SK-N-SH treated with all-trans-retinoic acid at 6 μM for 48 hours (cell line): ENCODE results near the gene HOXD12.

Source experiments
- ATAC-seq: fragments of 200-7000 bp; cut with Tn5 transposase; 3 replicates; pipeline ENCODE4 v1.9.1; 2020; ENCODE audit warnings: mild to moderate bottlenecking, moderate library complexity
- ARNTL ChIP-seq: fragments of 450-650 bp; formaldehyde crosslinking; IDR thresholded peaks from 2 replicates; pipeline ENCODE4 v1.5.0; 2020; ENCODE audit warnings: low read depth, mild to moderate bottlenecking, moderate library complexity, borderline replicate concordance
- BACH2 ChIP-seq: fragments of 250-450 bp; sonication (Bioruptor Pico); IDR thresholded peaks from 2 replicates; pipeline ENCODE4 v1.9.0; 2021; ENCODE audit warnings: mild to moderate bottlenecking, borderline replicate concordance
- CSDC2 ChIP-seq: fragments of 250-450 bp; sonication (Bioruptor Pico); IDR thresholded peaks from 2 replicates; pipeline ENCODE4 v1.5.0; 2020; ENCODE audit warnings: mild to moderate bottlenecking, moderate library complexity
- CSRNP3 ChIP-seq: fragments of 250-450 bp; sonication (Bioruptor Pico); IDR thresholded peaks from 2 replicates; pipeline ENCODE4 v1.5.1; 2021; ENCODE audit warnings: mild to moderate bottlenecking, moderate library complexity
- ESRRG ChIP-seq: fragments of 250-450 bp; sonication (Bioruptor Pico); IDR thresholded peaks from 2 replicates; pipeline ENCODE4 v1.6.1; 2021; ENCODE audit warnings: mild to moderate bottlenecking
- GLIS3 ChIP-seq: fragments of 250-450 bp; sonication (Bioruptor Pico); IDR thresholded peaks from 2 replicates; pipeline ENCODE4 v1.5.0; 2020; ENCODE audit warnings: mild to moderate bottlenecking, moderate library complexity
- ISL1 ChIP-seq: fragments of 250-450 bp; sonication (Bioruptor Pico); IDR thresholded peaks from 2 replicates; pipeline ENCODE4 v2.1.2; 2022; ENCODE audit warnings: mild to moderate bottlenecking, moderate library complexity
- OSR1 ChIP-seq: fragments of 250-450 bp; sonication (Bioruptor Pico); IDR thresholded peaks from 2 replicates; pipeline ENCODE4 v1.8.0; 2022; ENCODE audit warnings: moderate library complexity, mild to moderate bottlenecking, inconsistent platforms
- PPARA ChIP-seq: fragments of 250-450 bp; sonication (Bioruptor Pico); IDR thresholded peaks from 2 replicates; pipeline ENCODE4 v1.5.0; 2020; ENCODE audit warnings: mild to moderate bottlenecking, borderline replicate concordance
- RARB ChIP-seq: fragments of 250-450 bp; sonication (Bioruptor Pico); IDR thresholded peaks from 2 replicates; pipeline ENCODE4 v1.8.0; 2021; ENCODE audit warnings: mild to moderate bottlenecking, moderate library complexity
- SNAI2 ChIP-seq: fragments of 250-450 bp; sonication (Bioruptor Pico); IDR thresholded peaks from 2 replicates; pipeline ENCODE4 v1.5.0; 2020; ENCODE audit warnings: mild to moderate bottlenecking, moderate library complexity
- TCF4 ChIP-seq: fragments of 250-450 bp; sonication (Bioruptor Pico); IDR thresholded peaks from 2 replicates; pipeline ENCODE4 v1.8.0; 2021; ENCODE audit warnings: mild to moderate bottlenecking, moderate library complexity, borderline replicate concordance
- TSHZ2 ChIP-seq: fragments of 250-450 bp; sonication (Bioruptor Pico); IDR thresholded peaks from 2 replicates; pipeline ENCODE4 v1.5.0; 2020; ENCODE audit warnings: mild to moderate bottlenecking, moderate library complexity
- ZC3H10 ChIP-seq: fragments of 250-450 bp; sonication (Bioruptor Pico); IDR thresholded peaks from 2 replicates; pipeline ENCODE4 v1.5.1; 2021; ENCODE audit warnings: mild to moderate bottlenecking, moderate library complexity
- ZFP3 ChIP-seq: fragments of 250-450 bp; sonication (Bioruptor Pico); IDR thresholded peaks from 2 replicates; pipeline ENCODE4 v1.5.0; 2020; ENCODE audit warnings: mild to moderate bottlenecking, moderate library complexity
- ZFP30 ChIP-seq: fragments of 450-650 bp; formaldehyde crosslinking; IDR thresholded peaks from 2 replicates; pipeline ENCODE4 v1.5.0; 2022; ENCODE audit warnings: mild to moderate bottlenecking, moderate library complexity
- ZNF565 ChIP-seq: fragments of 450-650 bp; formaldehyde crosslinking; conservative IDR thresholded peaks from 2 replicates; pipeline ENCODE4 v1.5.0; 2020; ENCODE audit warnings: low read depth, mild to moderate bottlenecking, moderate library complexity
- ZNF70 ChIP-seq: fragments of 450-650 bp; formaldehyde crosslinking; IDR thresholded peaks from 2 replicates; pipeline ENCODE4 v1.5.0; 2020; ENCODE audit warnings: mild to moderate bottlenecking, moderate library complexity
- TF ChIP-seq, protein P1 (sequence below): fragments of 250-450 bp; sonication (Bioruptor Pico); IDR thresholded peaks from 2 replicates; pipeline ENCODE4 v1.5.1; 2020; ENCODE audit warnings: low read depth, mild to moderate bottlenecking, moderate library complexity
- TF ChIP-seq, protein P2 (sequence below): fragments of 250-450 bp; sonication (Bioruptor Pico); IDR thresholded peaks from 2 replicates; pipeline ENCODE4 v1.8.0; 2020; ENCODE audit warnings: mild to moderate bottlenecking, moderate library complexity, borderline replicate concordance
- TF ChIP-seq, protein P3 (sequence below): fragments of 250-450 bp; sonication (Bioruptor Pico); IDR thresholded peaks from 2 replicates; pipeline ENCODE4 v1.8.0; 2021; ENCODE audit warnings: low read depth, mild to moderate bottlenecking, moderate library complexity, borderline replicate concordance

Gene HOXD12

GRCh38 chr2:176082525-176082823, 17.1 kb upstream of the HOXD12 start:
- no peak for ATAC-seq
- TF ChIP-seq RARB (CRISPR knock-in tag) (no peak), ZFP30 (CRISPR knock-in tag) (no peak), ESRRG (CRISPR knock-in tag) (no peak)
- TF ChIP-seq, all 23 proteins: peak for 0

GRCh38 chr2:176082824-176083751, 16.5 kb upstream of the HOXD12 start:
- no peak for ATAC-seq
- no peak for TF ChIP-seq ISL1
- no peak for TF ChIP-seq OSR1 (CRISPR knock-in tag)
- TF ChIP-seq, protein P1, sequence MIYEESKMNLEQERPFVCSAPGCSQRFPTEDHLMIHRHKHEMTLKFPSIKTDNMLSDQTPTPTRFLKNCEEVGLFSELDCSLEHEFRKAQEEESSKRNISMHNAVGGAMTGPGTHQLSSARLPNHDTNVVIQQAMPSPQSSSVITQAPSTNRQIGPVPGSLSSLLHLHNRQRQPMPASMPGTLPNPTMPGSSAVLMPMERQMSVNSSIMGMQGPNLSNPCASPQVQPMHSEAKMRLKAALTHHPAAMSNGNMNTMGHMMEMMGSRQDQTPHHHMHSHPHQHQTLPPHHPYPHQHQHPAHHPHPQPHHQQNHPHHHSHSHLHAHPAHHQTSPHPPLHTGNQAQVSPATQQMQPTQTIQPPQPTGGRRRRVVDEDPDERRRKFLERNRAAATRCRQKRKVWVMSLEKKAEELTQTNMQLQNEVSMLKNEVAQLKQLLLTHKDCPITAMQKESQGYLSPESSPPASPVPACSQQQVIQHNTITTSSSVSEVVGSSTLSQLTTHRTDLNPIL (CRISPR knock-in tag), result no peak
- TF ChIP-seq ZNF565 (CRISPR knock-in tag), result no peak
- TF ChIP-seq ZFP30 (CRISPR knock-in tag), result no peak
- no peak for TF ChIP-seq TCF4 (CRISPR knock-in tag)
- no peak for TF ChIP-seq ZFP3
- TF ChIP-seq GLIS3 (CRISPR knock-in tag), result no peak
- no peak for TF ChIP-seq ZNF70
- no peak for TF ChIP-seq BACH2
- no peak for TF ChIP-seq PPARA
- TF ChIP-seq ARNTL (CRISPR knock-in tag), result no peak

GRCh38 chr2:176083796-176084261, 15.8 kb upstream of the HOXD12 start, which contains the start of gene EVX2:
Gene EVX2 (minus strand): TSS chr2:176083962. CDS start chr2:176083776, 186 bp downstream.
- no peak for ATAC-seq
- TF ChIP-seq TCF4 (CRISPR knock-in tag) (no peak), ISL1 (no peak), BACH2 (no peak)
- TF ChIP-seq, protein P2, sequence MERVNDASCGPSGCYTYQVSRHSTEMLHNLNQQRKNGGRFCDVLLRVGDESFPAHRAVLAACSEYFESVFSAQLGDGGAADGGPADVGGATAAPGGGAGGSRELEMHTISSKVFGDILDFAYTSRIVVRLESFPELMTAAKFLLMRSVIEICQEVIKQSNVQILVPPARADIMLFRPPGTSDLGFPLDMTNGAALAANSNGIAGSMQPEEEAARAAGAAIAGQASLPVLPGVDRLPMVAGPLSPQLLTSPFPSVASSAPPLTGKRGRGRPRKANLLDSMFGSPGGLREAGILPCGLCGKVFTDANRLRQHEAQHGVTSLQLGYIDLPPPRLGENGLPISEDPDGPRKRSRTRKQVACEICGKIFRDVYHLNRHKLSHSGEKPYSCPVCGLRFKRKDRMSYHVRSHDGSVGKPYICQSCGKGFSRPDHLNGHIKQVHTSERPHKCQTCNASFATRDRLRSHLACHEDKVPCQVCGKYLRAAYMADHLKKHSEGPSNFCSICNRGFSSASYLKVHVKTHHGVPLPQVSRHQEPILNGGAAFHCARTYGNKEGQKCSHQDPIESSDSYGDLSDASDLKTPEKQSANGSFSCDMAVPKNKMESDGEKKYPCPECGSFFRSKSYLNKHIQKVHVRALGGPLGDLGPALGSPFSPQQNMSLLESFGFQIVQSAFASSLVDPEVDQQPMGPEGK (CRISPR knock-in tag), result no peak
- TF ChIP-seq, all 23 proteins: peak for 0

DNA sequence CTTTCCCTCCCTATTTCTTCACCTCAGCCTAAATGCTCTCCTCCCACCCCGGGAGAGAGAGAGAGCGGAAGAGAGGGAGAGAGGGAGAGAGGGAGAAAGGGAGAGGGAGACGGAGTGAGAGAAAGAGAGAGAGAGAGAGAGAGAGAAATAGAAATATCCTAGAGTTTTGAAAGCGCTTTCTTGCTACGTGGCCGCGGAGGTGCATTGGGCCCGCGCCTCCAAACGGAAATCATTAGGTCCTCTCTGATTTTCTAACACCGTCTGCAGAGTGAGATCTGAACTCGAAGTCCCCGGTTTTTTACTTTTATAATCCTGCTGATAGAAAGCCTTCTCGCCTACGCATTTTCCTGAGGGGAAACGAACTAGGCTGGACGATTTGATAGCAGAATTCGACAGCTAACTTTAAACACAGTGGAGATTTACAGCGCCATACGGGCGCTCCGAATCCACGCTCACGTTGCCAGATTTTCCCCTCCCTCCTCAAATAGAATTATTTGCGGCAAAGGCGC, 14.9 kb upstream of the HOXD12 start:
- TF ChIP-seq, protein P1 (CRISPR knock-in tag), result no peak
- no peak for TF ChIP-seq ESRRG (CRISPR knock-in tag)
- no peak for TF ChIP-seq ISL1
- no peak for TF ChIP-seq ZC3H10 (CRISPR knock-in tag)
- no peak for TF ChIP-seq CSDC2 (CRISPR knock-in tag)
- TF ChIP-seq, protein P3, sequence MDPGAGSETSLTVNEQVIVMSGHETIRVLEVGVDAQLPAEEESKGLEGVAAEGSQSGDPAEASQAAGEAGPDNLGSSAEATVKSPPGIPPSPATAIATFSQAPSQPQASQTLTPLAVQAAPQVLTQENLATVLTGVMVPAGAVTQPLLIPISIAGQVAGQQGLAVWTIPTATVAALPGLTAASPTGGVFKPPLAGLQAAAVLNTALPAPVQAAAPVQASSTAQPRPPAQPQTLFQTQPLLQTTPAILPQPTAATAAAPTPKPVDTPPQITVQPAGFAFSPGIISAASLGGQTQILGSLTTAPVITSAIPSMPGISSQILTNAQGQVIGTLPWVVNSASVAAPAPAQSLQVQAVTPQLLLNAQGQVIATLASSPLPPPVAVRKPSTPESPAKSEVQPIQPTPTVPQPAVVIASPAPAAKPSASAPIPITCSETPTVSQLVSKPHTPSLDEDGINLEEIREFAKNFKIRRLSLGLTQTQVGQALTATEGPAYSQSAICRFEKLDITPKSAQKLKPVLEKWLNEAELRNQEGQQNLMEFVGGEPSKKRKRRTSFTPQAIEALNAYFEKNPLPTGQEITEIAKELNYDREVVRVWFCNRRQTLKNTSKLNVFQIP, result no peak
- TF ChIP-seq TCF4 (CRISPR knock-in tag), result no peak
- TF ChIP-seq ARNTL (CRISPR knock-in tag), result no peak
- TF ChIP-seq CSRNP3 (CRISPR knock-in tag), result no peak
- TF ChIP-seq ZFP30 (CRISPR knock-in tag), result no peak
- no peak for TF ChIP-seq PPARA
- TF ChIP-seq SNAI2, result no peak
- TF ChIP-seq OSR1 (CRISPR knock-in tag), result no peak
- no peak for TF ChIP-seq ZNF565 (CRISPR knock-in tag)
- TF ChIP-seq TSHZ2 (CRISPR knock-in tag), result no peak
- TF ChIP-seq ZNF70, result no peak
- no peak for TF ChIP-seq GLIS3 (CRISPR knock-in tag)
- TF ChIP-seq, all 23 proteins: peak for 0
- no peak for ATAC-seq
